HEK293T (cell line): ENCODE data around the gene COL6A3.

ENCODE experiments used
- CTCF ChIA-PET: fragments of 350-600 bp; formaldehyde crosslinking; extraction: SDS; loops from one replicate; lab custom pipeline; 2021; ENCODE audit warnings: antibody characterized with exemption, inconsistent platforms; lab: Yijun Ruan, JAX
- POLR2A ChIA-PET: fragments of 350-600 bp; formaldehyde crosslinking; extraction: SDS; loops from one replicate; lab custom pipeline; 2020; ENCODE audit warnings: antibody characterized with exemption, inconsistent platforms; lab: Yijun Ruan, JAX
- DNase-seq: peaks from one replicate; pipeline ENCODE4 v3.0.0; 2012; ENCODE audit warnings: mixed read lengths; ENCODE audit errors: extremely low spot score
- ARNT ChIP-seq: fragments of 450-650 bp; IDR thresholded peaks from 2 replicates; pipeline ENCODE4 v1.6.1; 2017; ENCODE audit warnings: mild to moderate bottlenecking
- BHLHE40 ChIP-seq: fragments of 450-650 bp; IDR thresholded peaks from 2 replicates; pipeline ENCODE4 v1.6.1; 2016; ENCODE audit warnings: mild to moderate bottlenecking, moderate library complexity, borderline replicate concordance
- CTBP1 ChIP-seq: fragments of 450-650 bp; IDR thresholded peaks from 2 replicates; pipeline ENCODE4 v1.6.1; 2016; ENCODE audit warnings: borderline replicate concordance
- ELF4 ChIP-seq: fragments of 450-650 bp; IDR thresholded peaks from 2 replicates; pipeline ENCODE4 v1.6.1; 2017; ENCODE audit warnings: antibody characterized with exemption
- FOXA1 ChIP-seq: fragments of 450-650 bp; IDR thresholded peaks from 2 replicates; pipeline ENCODE4 v1.6.1; 2016; ENCODE audit warnings: mild to moderate bottlenecking
- FOXK2 ChIP-seq: fragments of 450-650 bp; IDR thresholded peaks from 2 replicates; pipeline ENCODE4 v1.6.1; 2016; ENCODE audit warnings: mild to moderate bottlenecking
- FOXM1 ChIP-seq: fragments of 450-650 bp; IDR thresholded peaks from 2 replicates; pipeline ENCODE4 v1.6.1; 2017; ENCODE audit warnings: mild to moderate bottlenecking, borderline replicate concordance
- HDGF ChIP-seq: fragments of 450-650 bp; IDR thresholded peaks from 2 replicates; pipeline ENCODE4 v1.6.1; 2017; ENCODE audit warnings: antibody characterized with exemption, borderline replicate concordance
- L3MBTL2 ChIP-seq: fragments of 450-650 bp; conservative IDR thresholded peaks from 2 replicates; pipeline ENCODE4 v1.6.1; 2016; ENCODE audit warnings: mild to moderate bottlenecking
- LEF1 ChIP-seq: fragments of 450-650 bp; IDR thresholded peaks from 2 replicates; pipeline ENCODE4 v1.6.1; 2017; ENCODE audit warnings: mild to moderate bottlenecking, borderline replicate concordance
- NFRKB ChIP-seq: fragments of 450-650 bp; IDR thresholded peaks from 2 replicates; pipeline ENCODE4 v1.6.1; 2016; ENCODE audit warnings: mild to moderate bottlenecking, moderate library complexity
- SP1 ChIP-seq: fragments of 450-650 bp; IDR thresholded peaks from 2 replicates; pipeline ENCODE4 v1.6.1; 2017
- SUZ12 ChIP-seq: fragments of 450-650 bp; IDR thresholded peaks from 2 replicates; pipeline ENCODE4 v1.6.1; 2016; ENCODE audit warnings: mild to moderate bottlenecking
- TARDBP ChIP-seq: fragments of 450-650 bp; IDR thresholded peaks from 2 replicates; pipeline ENCODE4 v1.6.1; 2016
- ZNF384 ChIP-seq: fragments of 450-650 bp; IDR thresholded peaks from 2 replicates; pipeline ENCODE4 v1.6.1; 2016
- TF ChIP-seq, protein P1 (sequence below): fragments of 450-650 bp; IDR thresholded peaks from 2 replicates; pipeline ENCODE4 v1.6.1; 2016

COL6A3 gene

DNA sequence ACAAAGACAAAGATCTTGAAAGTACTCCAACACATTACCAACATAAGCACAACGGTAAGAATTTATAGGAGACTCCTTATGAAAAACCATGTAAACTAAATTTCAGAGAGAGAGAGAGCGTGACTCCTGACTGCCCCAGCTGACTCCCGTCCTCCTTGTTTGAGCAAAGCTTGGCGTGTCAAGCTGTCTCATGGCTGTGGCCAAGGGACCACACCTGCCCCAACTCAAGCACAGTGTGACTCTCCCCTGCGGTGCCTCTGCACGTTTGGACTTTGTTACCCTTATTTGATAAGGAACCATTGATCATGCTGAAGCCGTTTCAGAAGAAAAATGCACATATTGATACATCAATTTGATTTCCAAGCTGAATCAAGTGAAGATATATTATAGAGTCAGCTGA is 124.8 kb downstream of the COL6A3 start:
- no peak for DNase-seq
- ChIA-PET CTCF (no interaction called here), POLR2A (interaction anchor here (2.4 kb wide), 1 partner anchor 8 kb away, joined by 6 read pairs; no protein-coding TSS in a partner anchor)
- TF ChIP-seq CTBP1, result no peak
- TF ChIP-seq TARDBP, result no peak
- no peak for TF ChIP-seq ARNT
- TF ChIP-seq FOXK2, result no peak
- TF ChIP-seq BHLHE40, result no peak
- no peak for TF ChIP-seq L3MBTL2
- TF ChIP-seq ELF4, result no peak
- no peak for TF ChIP-seq LEF1
- no peak for TF ChIP-seq FOXM1
- TF ChIP-seq FOXA1, result no peak
- TF ChIP-seq NFRKB, result no peak
- no peak for TF ChIP-seq ZNF384
- TF ChIP-seq SUZ12, result no peak
- TF ChIP-seq, protein P1, sequence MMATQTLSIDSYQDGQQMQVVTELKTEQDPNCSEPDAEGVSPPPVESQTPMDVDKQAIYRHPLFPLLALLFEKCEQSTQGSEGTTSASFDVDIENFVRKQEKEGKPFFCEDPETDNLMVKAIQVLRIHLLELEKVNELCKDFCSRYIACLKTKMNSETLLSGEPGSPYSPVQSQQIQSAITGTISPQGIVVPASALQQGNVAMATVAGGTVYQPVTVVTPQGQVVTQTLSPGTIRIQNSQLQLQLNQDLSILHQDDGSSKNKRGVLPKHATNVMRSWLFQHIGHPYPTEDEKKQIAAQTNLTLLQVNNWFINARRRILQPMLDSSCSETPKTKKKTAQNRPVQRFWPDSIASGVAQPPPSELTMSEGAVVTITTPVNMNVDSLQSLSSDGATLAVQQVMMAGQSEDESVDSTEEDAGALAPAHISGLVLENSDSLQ, result no peak

DNA sequence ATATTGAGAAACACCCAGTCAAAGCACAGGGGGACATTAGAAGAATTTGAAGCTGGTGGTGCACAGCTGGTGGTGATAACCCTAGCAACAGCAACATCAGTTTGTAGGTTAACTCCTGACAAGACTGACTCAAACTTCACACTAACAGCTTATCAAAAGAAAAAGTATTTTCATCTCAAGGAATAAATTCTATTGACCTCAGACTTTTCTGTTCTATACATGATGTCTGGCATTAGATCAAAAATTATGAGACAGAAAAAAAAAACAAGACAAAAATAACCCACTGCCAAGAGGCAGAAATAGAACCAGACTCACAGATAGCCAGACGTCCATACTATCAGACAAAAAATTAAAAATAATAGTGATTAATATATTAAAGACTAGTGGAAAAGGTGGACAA is 126.1 kb downstream of the COL6A3 start:
- CTCF ChIA-PET, result no interaction called here
- DNase-seq, result no peak
- TF ChIP-seq, protein P1, result no peak
- TF ChIP-seq TARDBP (no peak), ZNF384 (no peak), LEF1 (no peak), ARNT (no peak), FOXK2 (no peak), SP1 (no peak), FOXA1 (no peak), FOXM1 (no peak), HDGF (no peak)
- POLR2A ChIA-PET, result no interaction called here

DNA sequence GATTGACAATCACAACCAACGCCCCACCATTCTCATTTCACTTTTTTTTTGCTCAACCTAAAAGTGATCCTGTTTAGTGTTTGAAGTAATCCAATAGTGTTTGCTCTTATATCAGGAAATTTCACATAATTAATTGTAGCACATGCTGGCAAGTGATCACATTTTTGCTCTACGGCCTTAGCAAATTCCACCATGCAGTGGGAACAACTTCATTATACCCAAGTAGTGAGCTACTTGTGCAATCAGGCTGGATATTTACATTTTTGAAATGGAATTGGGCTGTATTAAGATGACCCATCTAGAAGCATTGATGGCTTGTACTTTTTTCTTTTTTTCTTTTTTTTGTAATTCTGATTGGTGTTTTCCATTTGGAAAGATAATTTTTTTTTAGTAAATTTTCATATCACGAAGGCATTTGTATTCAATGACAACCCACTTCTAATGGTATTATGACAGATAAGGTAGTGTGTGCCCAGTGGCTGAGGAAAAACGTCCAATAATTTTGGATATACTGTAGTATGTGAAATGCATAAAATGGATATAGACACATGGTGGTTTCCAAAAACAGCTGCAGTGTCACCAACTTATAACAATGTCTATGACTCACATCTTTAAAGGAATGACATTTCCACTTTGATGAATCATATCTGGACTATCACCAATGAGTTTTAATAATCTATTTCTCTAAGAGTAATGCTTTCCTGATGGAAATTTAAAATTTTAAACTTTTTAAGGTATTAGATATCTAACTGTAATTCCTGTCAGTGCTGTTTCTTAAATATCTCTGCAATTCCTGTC is 130.6 kb downstream of the COL6A3 start:
- no peak for DNase-seq
- no peak for TF ChIP-seq FOXM1
- TF ChIP-seq HDGF, result no peak
- TF ChIP-seq, protein P1, result no peak
- no peak for TF ChIP-seq ZNF384
- no peak for TF ChIP-seq NFRKB
- no peak for TF ChIP-seq LEF1
- TF ChIP-seq L3MBTL2, result no peak
- no peak for TF ChIP-seq SP1
- no peak for TF ChIP-seq ELF4
- no peak for TF ChIP-seq FOXK2
- no peak for TF ChIP-seq FOXA1
- TF ChIP-seq ARNT, result no peak
- no peak for TF ChIP-seq BHLHE40
- no peak for TF ChIP-seq SUZ12
- TF ChIP-seq CTBP1, result no peak
- TF ChIP-seq TARDBP, result no peak
- CTCF ChIA-PET, result no interaction called here
- POLR2A ChIA-PET, result no interaction called here

DNA sequence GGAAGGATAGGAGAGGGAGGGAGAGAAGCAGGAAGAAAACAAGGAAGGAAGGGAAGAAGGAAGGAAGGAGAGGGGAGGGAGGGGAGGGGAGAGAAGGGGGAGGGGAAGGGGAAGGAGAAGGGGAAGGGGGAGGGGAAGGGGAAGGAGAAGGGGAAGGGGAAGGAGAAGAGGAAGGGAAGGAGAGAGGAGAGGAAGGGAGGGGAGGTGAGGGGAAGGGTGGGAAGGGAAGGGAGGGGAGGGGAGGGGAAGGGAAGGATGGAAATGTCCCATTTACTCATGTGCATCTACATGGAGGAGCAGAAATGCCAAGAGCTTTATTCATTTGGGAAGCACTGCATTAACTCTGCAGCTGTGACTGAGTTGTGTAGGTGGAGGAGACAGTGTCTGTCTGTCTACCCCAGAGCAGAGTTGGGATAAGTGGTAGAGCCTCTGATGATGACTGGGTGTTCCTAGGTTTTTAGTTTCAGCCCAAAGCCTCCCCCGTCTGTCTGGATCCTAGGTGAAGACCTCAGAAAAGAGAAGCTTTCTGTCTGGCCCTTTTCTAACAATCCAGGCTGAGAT is 131.3 kb downstream of the COL6A3 start:
- DNase-seq, result no peak
- CTCF ChIA-PET, result no interaction called here
- POLR2A ChIA-PET, result interaction anchor here (2.0 kb wide), 1 partner anchor 7 kb away, joined by 6 read pairs; no protein-coding TSS in a partner anchor
- TF ChIP-seq, protein P1, result no peak
- TF ChIP-seq LEF1 (no peak), FOXA1 (no peak), ZNF384 (no peak), CTBP1 (no peak), BHLHE40 (no peak), HDGF (no peak), ARNT (no peak), NFRKB (no peak), FOXK2 (no peak), ELF4 (no peak), TARDBP (no peak), FOXM1 (no peak), SP1 (no peak), SUZ12 (no peak), L3MBTL2 (no peak)

DNA sequence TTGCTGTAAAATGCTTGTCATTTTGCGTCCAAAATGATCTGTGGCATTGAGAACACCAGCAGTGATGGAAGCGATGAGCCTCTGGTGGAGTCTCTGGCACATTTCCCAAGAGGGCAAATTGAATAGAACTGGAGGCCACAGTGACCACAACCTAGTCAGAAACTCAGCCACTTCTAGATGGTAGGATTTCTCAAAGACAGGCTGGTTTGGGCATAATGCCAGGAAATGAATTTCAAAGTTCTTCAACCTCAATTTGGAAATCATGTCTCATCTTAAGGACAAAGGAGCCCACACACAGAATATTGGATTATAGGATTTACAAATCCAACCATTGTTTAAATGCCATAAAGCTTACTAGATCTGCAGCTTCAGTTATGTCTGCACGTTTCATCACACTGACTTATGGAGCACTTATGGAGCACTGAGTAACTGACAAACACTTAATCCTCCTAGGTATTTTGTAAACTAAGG is 132.1 kb downstream of the COL6A3 start:
- TF ChIP-seq NFRKB, result no peak
- no peak for TF ChIP-seq LEF1
- no peak for TF ChIP-seq L3MBTL2
- no peak for TF ChIP-seq FOXM1
- no peak for TF ChIP-seq SUZ12
- TF ChIP-seq ARNT, result no peak
- TF ChIP-seq FOXA1, result no peak
- TF ChIP-seq HDGF, result no peak
- POLR2A ChIA-PET, result interaction anchor here (2.0 kb wide), 1 partner anchor 8 kb away, joined by 6 read pairs; no protein-coding TSS in a partner anchor
- CTCF ChIA-PET, result no interaction called here
- DNase-seq, result no peak
